Smooth muscle cell (in vitro differentiated cells): ENCODE results near the gene MPP7. TPM values are rescaled to one million over a fixed set of nuclear protein-coding genes. Genes with fewer than 3 reads are reported as not detected.

Experiments
- DNase-seq: peaks from one replicate; lab custom pipeline; 2025; ENCODE audit not compliant: unreplicated experiment; lab: John Stamatoyannopoulos, UW
- H2AFZ ChIP-seq: fragments of 200-600 bp; sonication (generic); 2 replicates; pipeline ENCODE4 v1.6.0; 2016; ENCODE audit warnings: antibody characterized with exemption, low read depth, mild to moderate bottlenecking
- H3F3A ChIP-seq: fragments of 200-600 bp; sonication (generic); 2 replicates; pipeline ENCODE4 v1.6.0; 2017; ENCODE audit warnings: antibody characterized with exemption, low read depth
- H3K27ac ChIP-seq: fragments of 200-600 bp; sonication (generic); 2 replicates; pipeline ENCODE4 v1.5.1; 2016; ENCODE audit warnings: low read depth, mild to moderate bottlenecking
- H3K27me3 ChIP-seq: fragments of 200-600 bp; sonication (generic); 2 replicates; pipeline ENCODE4 v1.6.1; 2016; ENCODE audit warnings: low read depth, mild to moderate bottlenecking
- H3K36me3 ChIP-seq: fragments of 200-600 bp; sonication (generic); 2 replicates; pipeline ENCODE4 v1.5.1; 2016; ENCODE audit warnings: low read depth
- H3K4me1 ChIP-seq: fragments of 200-600 bp; sonication (generic); 2 replicates; pipeline ENCODE4 v1.5.1; 2016; ENCODE audit warnings: low read depth
- H3K4me2 ChIP-seq: fragments of 200-600 bp; sonication (generic); 2 replicates; pipeline ENCODE4 v1.6.0; 2016; ENCODE audit warnings: mild to moderate bottlenecking
- H3K4me3 ChIP-seq: fragments of 200-600 bp; sonication (generic); 2 replicates; pipeline ENCODE4 v1.5.1; 2016; ENCODE audit warnings: mild to moderate bottlenecking
- H3K79me2 ChIP-seq: fragments of 200-600 bp; sonication (generic); 2 replicates; pipeline ENCODE4 v1.6.0; 2016; ENCODE audit warnings: low read depth, mild to moderate bottlenecking
- H3K9ac ChIP-seq: fragments of 200-600 bp; sonication (generic); 2 replicates; pipeline ENCODE4 v1.6.0; 2016; ENCODE audit warnings: low read depth
- H3K9me3 ChIP-seq: fragments of 200-600 bp; sonication (generic); replicated peaks from 2 replicates; pipeline ENCODE4 v1.5.1; 2016; ENCODE audit warnings: low read depth
- H4K20me1 ChIP-seq: fragments of 200-600 bp; sonication (generic); 2 replicates; pipeline ENCODE4 v1.6.0; 2016; ENCODE audit warnings: low read depth
- WGBS: methylation state at CpG from one replicate; pipeline ENCODE4 v1.1.7; 2016; ENCODE audit warnings: low lambda C conversion rate; 5-methylcytosine and 5-hydroxymethylcytosine counted together
- polyA plus RNA-seq: library from polyadenylated mRNA; unstranded; fragments of >200 nt; fragmentation: Nextera tagmentation; extraction: Ambion mirVana; gene quantifications from 2 replicates; pipeline ENCODE4 v1.2.1, GENCODE V29; 2016
- total RNA-seq: library from RNA; depleted of rRNA; stranded (reverse); fragments of >200 nt; gene quantifications from 2 replicates; pipeline ENCODE4 v1.2.3, GENCODE V29; 2014
- TF ChIP-seq, protein P1 (sequence below): fragments of 200-600 bp; sonication (generic); IDR thresholded peaks from 2 replicates; pipeline ENCODE4 v1.5.1; 2017; ENCODE audit warnings: borderline replicate concordance, mild to moderate bottlenecking, antibody characterized with exemption; ENCODE audit not compliant: insufficient read depth, poor library complexity, severe bottlenecking

MPP7 gene
- total and polyA plus RNA-seq, 2 experiments from 2014 or later: 0.80 to 3.4 TPM

- Histone ChIP-seq H2AFZ (no peak overlapping the region), H4K20me1 (no peaks in the 10 kb centered on the region), H3K9ac (no peak overlapping the region), H3K4me1 (peaks cover 16% of the 10 kb centered on the region), H3F3A (no peaks in the 10 kb centered on the region), H3K79me2 (no peaks in the 10 kb centered on the region), H3K27me3 (no peaks in the 10 kb centered on the region), H3K9me3 (no peaks in the 10 kb centered on the region), H3K36me3 (no peaks in the 10 kb centered on the region), H3K27ac (no peak overlapping the region), H3K4me3 (no peak overlapping the region), H3K4me2 (no peak overlapping the region)
- TF ChIP-seq, protein P1, sequence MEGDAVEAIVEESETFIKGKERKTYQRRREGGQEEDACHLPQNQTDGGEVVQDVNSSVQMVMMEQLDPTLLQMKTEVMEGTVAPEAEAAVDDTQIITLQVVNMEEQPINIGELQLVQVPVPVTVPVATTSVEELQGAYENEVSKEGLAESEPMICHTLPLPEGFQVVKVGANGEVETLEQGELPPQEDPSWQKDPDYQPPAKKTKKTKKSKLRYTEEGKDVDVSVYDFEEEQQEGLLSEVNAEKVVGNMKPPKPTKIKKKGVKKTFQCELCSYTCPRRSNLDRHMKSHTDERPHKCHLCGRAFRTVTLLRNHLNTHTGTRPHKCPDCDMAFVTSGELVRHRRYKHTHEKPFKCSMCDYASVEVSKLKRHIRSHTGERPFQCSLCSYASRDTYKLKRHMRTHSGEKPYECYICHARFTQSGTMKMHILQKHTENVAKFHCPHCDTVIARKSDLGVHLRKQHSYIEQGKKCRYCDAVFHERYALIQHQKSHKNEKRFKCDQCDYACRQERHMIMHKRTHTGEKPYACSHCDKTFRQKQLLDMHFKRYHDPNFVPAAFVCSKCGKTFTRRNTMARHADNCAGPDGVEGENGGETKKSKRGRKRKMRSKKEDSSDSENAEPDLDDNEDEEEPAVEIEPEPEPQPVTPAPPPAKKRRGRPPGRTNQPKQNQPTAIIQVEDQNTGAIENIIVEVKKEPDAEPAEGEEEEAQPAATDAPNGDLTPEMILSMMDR: no peak
- 79% methylated on average over 7 of the region's 7 CpGs for WGBS
- DNase-seq: no peak
These were observed 21.0 kb downstream of the MPP7 start for GRCh38 chr10:28281726-28282315.

GRCh38 chr10:28280652-28281051 lies 22.2 kb downstream of the MPP7 start:
- Histone ChIP-seq H3K27ac (no peak overlapping the region), H3K4me3 (no peak overlapping the region), H3K36me3 (no peaks in the 10 kb centered on the region), H2AFZ (no peak overlapping the region), H3K27me3 (no peaks in the 10 kb centered on the region), H3K4me1 (peaks cover 16% of the 10 kb centered on the region), H3K9me3 (no peaks in the 10 kb centered on the region), H4K20me1 (no peaks in the 10 kb centered on the region), H3K9ac (no peak overlapping the region), H3K79me2 (no peaks in the 10 kb centered on the region), H3F3A (no peaks in the 10 kb centered on the region), H3K4me2 (no peak overlapping the region)
- TF ChIP-seq, protein P1: no peak
- 91% methylated on average over 3 of the region's 3 CpGs for WGBS
- DNase-seq: no peak

DNA sequence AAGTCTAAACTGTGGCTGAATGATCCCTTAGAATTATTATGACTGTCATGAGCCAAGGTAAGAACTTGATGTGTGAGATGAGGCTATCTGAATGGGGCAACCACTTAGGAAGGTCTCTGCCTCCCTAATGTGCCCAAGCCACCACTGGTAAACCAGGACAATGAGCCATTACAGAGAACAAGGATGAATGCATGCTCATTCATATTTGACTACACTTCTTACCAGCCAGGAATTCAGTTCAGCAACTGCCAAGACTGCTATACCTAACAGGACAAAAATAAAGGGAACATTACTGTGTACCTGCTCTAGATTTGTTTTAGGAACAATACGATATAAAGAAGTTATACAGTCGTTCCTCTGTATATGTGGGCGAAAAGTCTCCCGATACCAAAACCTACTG lies 23.0 kb downstream of the MPP7 start:
- no peak for DNase-seq
- Histone ChIP-seq H3K9me3 (no peaks in the 10 kb centered on the region), H3K27me3 (no peaks in the 10 kb centered on the region), H3K27ac (no peak overlapping the region), H3K36me3 (no peaks in the 10 kb centered on the region), H3K79me2 (no peaks in the 10 kb centered on the region), H3K4me2 (no peak overlapping the region), H3K4me3 (no peak overlapping the region), H4K20me1 (no peaks in the 10 kb centered on the region), H3K9ac (no peak overlapping the region), H3F3A (no peaks in the 10 kb centered on the region), H2AFZ (no peak overlapping the region), H3K4me1 (peaks cover 16% of the 10 kb centered on the region)
- TF ChIP-seq, protein P1: no peak
- 92% methylated on average over 4 of the region's 4 CpGs for WGBS

GRCh38 chr10:28278842-28279241 lies 24.0 kb downstream of the MPP7 start:
- Histone ChIP-seq H3K4me1 (peaks cover 16% of the 10 kb centered on the region), H3K9me3 (no peaks in the 10 kb centered on the region)

More at GRCh38 chr10:28278842-28279241, 24.0 kb downstream of the MPP7 start:
- Histone ChIP-seq H3K27me3 (no peaks in the 10 kb centered on the region), H3K4me3 (no peak overlapping the region), H3K4me2 (no peak overlapping the region), H2AFZ (no peak overlapping the region), H3K79me2 (no peaks in the 10 kb centered on the region), H3K9ac (no peak overlapping the region), H3F3A (no peaks in the 10 kb centered on the region), H3K36me3 (no peaks in the 10 kb centered on the region), H3K27ac (no peak overlapping the region), H4K20me1 (no peaks in the 10 kb centered on the region)
- TF ChIP-seq, protein P1: no peak
- DNase-seq: no peak
- WGBS: 78% methylated on average over 4 of the region's 4 CpGs
